ENCODE data around the gene C16orf54.
"Not testable (repeated sequence)": the region's sequence is repeated elsewhere in the genome, so short reads cannot be mapped to it uniquely, and the experiment has no call there.

C16orf54 gene

GRCh38 chr16:29745853-29746345, at the start of gene C16orf54:
Gene C16orf54, minus strand, starts transcription at chr16:29745990. Its CDS starts 1,039 bp downstream, at chr16:29744951.
- DNase-seq = peak; percentile 59 to 70

- DNase-seq = no peak
Measured at GRCh38 chr16:29794231-29794710, 48.5 kb upstream of the C16orf54 start.

- DNase-seq = not testable (repeated sequence)
Measured at GRCh38 chr16:29793153-29793552, 47.4 kb upstream of the C16orf54 start.

GRCh38 chr16:29791845-29792807, 46.3 kb upstream of the C16orf54 start:
- DNase-seq = no peak

GRCh38 chr16:29790949-29791844, 45.4 kb upstream of the C16orf54 start:
- no peak for DNase-seq

GRCh38 chr16:29790183-29790948, 44.6 kb upstream of the C16orf54 start, which contains the start of gene KIF22:
Gene KIF22, plus strand, starts transcription at chr16:29790751. Its CDS starts 9 bp downstream, at chr16:29790760.
- peak; percentile 82 for DNase-seq

GRCh38 chr16:29789775-29790182, 44.0 kb upstream of the C16orf54 start:
- DNase-seq = no peak

- DNase-seq = not testable (repeated sequence)
Measured at GRCh38 chr16:29787155-29787554, 41.4 kb upstream of the C16orf54 start.

GRCh38 chr16:29784901-29785500, 39.2 kb upstream of the C16orf54 start:
- no peak for DNase-seq

GRCh38 chr16:29784157-29784556, 38.4 kb upstream of the C16orf54 start:
- DNase-seq = no peak

GRCh38 chr16:29783094-29783953, 37.5 kb upstream of the C16orf54 start:
- not testable (repeated sequence) for DNase-seq

GRCh38 chr16:29779474-29779873, 33.7 kb upstream of the C16orf54 start:
- no peak for DNase-seq

GRCh38 chr16:29777576-29778350, 32.0 kb upstream of the C16orf54 start, which contains the start of gene ZG16:
Gene ZG16, plus strand, starts transcription at chr16:29778256. Its CDS starts 1,011 bp downstream, at chr16:29779267.
- DNase-seq = no peak

GRCh38 chr16:29775742-29776408, 30.1 kb upstream of the C16orf54 start:
- DNase-seq = no peak

- DNase-seq = no peak
Measured at GRCh38 chr16:29774730-29775129, 28.9 kb upstream of the C16orf54 start.

- DNase-seq = not testable (repeated sequence)
Measured at GRCh38 chr16:29772330-29772729, 26.5 kb upstream of the C16orf54 start.

GRCh38 chr16:29770250-29770929, 24.6 kb upstream of the C16orf54 start:
- DNase-seq = no peak

- DNase-seq = no peak
Measured at GRCh38 chr16:29769507-29769906, 23.7 kb upstream of the C16orf54 start.
